Trophoblast cell (in vitro differentiated cells and primary cell): Measurements from ENCODE around the gene TCOF1.

Source experiments
- DNase-seq, 2 donors: peaks; one replicate each; pipeline ENCODE4 v3.0.0-alpha.2; 2016
- H2AFZ ChIP-seq: 2 replicates; pipeline ENCODE4 v1.6.1; 2013; ENCODE audit warnings: low read length, moderate library complexity, mild to moderate bottlenecking; ENCODE audit not compliant: insufficient read depth, poor library complexity
- H2AK5ac ChIP-seq: 2 replicates; pipeline ENCODE4 v1.6.1; 2013; ENCODE audit warnings: mild to moderate bottlenecking, low read length
- H2BK120ac ChIP-seq: 2 replicates; pipeline ENCODE4 v1.6.1; 2013; ENCODE audit warnings: low read length, mild to moderate bottlenecking, moderate library complexity; ENCODE audit not compliant: insufficient read depth, poor library complexity
- H2BK12ac ChIP-seq: 2 replicates; pipeline ENCODE4 v1.6.1; 2013; ENCODE audit warnings: mild to moderate bottlenecking, low read length, moderate library complexity
- H2BK5ac ChIP-seq: 2 replicates; pipeline ENCODE4 v1.6.1; 2013; ENCODE audit warnings: low read length, low read depth, moderate library complexity, mild to moderate bottlenecking; ENCODE audit not compliant: poor library complexity
- H3K14ac ChIP-seq: 2 replicates; pipeline ENCODE4 v1.6.1; 2013; ENCODE audit warnings: mild to moderate bottlenecking, low read length
- H3K18ac ChIP-seq: 2 replicates; pipeline ENCODE4 v1.6.1; 2013; ENCODE audit warnings: mild to moderate bottlenecking, low read length
- H3K23ac ChIP-seq: 2 replicates; pipeline ENCODE4 v1.6.1; 2013; ENCODE audit warnings: low read length
- H3K27ac ChIP-seq: 2 replicates; pipeline ENCODE4 v1.5.1; 2013; ENCODE audit warnings: low read depth, mild to moderate bottlenecking, inconsistent platforms, low read length, moderate library complexity
- H3K27me3 ChIP-seq: 2 replicates; pipeline ENCODE4 v1.6.1; 2013; ENCODE audit warnings: inconsistent platforms, mild to moderate bottlenecking, low read length, moderate library complexity; ENCODE audit not compliant: insufficient read depth
- H3K36me3 ChIP-seq, 2 experiments: 1 replicate in 1 of 2; 2 replicates in 1 of 2; pipeline ENCODE4 v1.6.1; 2013; ENCODE audit warnings: low read length in 2 of 2, mild to moderate bottlenecking in 2 of 2, moderate library complexity in 1 of 2; ENCODE audit not compliant: insufficient read depth in 2 of 2, control insufficient read depth in 1 of 2
- H3K4ac ChIP-seq: 2 replicates; pipeline ENCODE4 v1.6.1; 2013; ENCODE audit warnings: low read depth, mild to moderate bottlenecking, low read length, moderate library complexity
- H3K4me1 ChIP-seq, 2 experiments: 1 replicate in 1 of 2; 2 replicates in 1 of 2; pipeline ENCODE4 v1.6.1; 2013; ENCODE audit warnings: low read length in 2 of 2, mild to moderate bottlenecking in 2 of 2, moderate library complexity in 1 of 2; ENCODE audit not compliant: insufficient read depth in 2 of 2, control insufficient read depth in 1 of 2
- H3K4me2 ChIP-seq: 2 replicates; pipeline ENCODE4 v1.6.1; 2013; ENCODE audit warnings: inconsistent platforms, mild to moderate bottlenecking, low read length, moderate library complexity
- H3K4me3 ChIP-seq: 2 replicates; pipeline ENCODE4 v1.5.1; 2013; ENCODE audit warnings: mild to moderate bottlenecking, low read depth, low read length, inconsistent platforms
- H3K79me1 ChIP-seq: one replicate; pipeline ENCODE4 v1.6.1; 2013; ENCODE audit warnings: low read length
- H3K79me2 ChIP-seq: 2 replicates; pipeline ENCODE4 v1.6.1; 2013; ENCODE audit warnings: low read length, mild to moderate bottlenecking; ENCODE audit not compliant: control insufficient read depth, insufficient read depth, poor library complexity
- H3K9ac ChIP-seq: 2 replicates; pipeline ENCODE4 v1.6.1; 2013; ENCODE audit warnings: mild to moderate bottlenecking, low read length
- H3K9me3 ChIP-seq: 2 replicates; pipeline ENCODE4 v1.6.1; 2013; ENCODE audit warnings: low read depth, mild to moderate bottlenecking, control low read depth, inconsistent platforms, low read length; ENCODE audit not compliant: insufficient read depth
- H4K12ac ChIP-seq: 2 replicates; pipeline ENCODE4 v1.6.1; 2013; ENCODE audit warnings: low read depth, mild to moderate bottlenecking, low read length, moderate library complexity
- H4K8ac ChIP-seq: 2 replicates; pipeline ENCODE4 v1.6.1; 2013; ENCODE audit warnings: low read depth, mild to moderate bottlenecking, low read length, moderate library complexity
- H4K91ac ChIP-seq: one replicate; pipeline ENCODE4 v1.6.1; 2013; ENCODE audit warnings: low read depth, mild to moderate bottlenecking, low read length, moderate library complexity
- WGBS: extraction: QIAGEN DNeasy Blood & Tissue Kit; methylation state at CpG from one replicate; pipeline ENCODE4 v1.1.7; 2013; ENCODE audit warnings: missing lambda C conversion rate; ENCODE audit not compliant: insufficient read length, insufficient coverage; ENCODE audit errors: extremely low coverage; 5-methylcytosine and 5-hydroxymethylcytosine counted together

Gene TCOF1

GRCh38 chr5:150411245-150411979 lies 53.9 kb downstream of the TCOF1 start:
- WGBS = no CpG with 5 or more reads among the region's 5 CpGs
- Histone ChIP-seq H4K12ac (no peak overlapping the region), H3K4me2 (no peak overlapping the region), H2BK12ac (no peak overlapping the region), H3K36me3 (no peaks in the 10 kb centered on the region), H4K91ac (no peak overlapping the region), H3K9ac (no peak overlapping the region), H2BK5ac (no peak overlapping the region), H2BK120ac (no peak overlapping the region), H3K79me1 (peaks cover 3% of the 10 kb centered on the region), H3K27me3 (no peaks in the 10 kb centered on the region), H3K79me2 (no peaks in the 10 kb centered on the region), H3K27ac (no peak overlapping the region), H2AFZ (no peak overlapping the region), H2AK5ac (no peak overlapping the region), H3K4ac (no peak overlapping the region), H3K9me3 (no peaks in the 10 kb centered on the region), H3K4me3 (no peak overlapping the region), H3K18ac (no peak overlapping the region), H3K4me1 (peaks cover 7 to 11% of the 10 kb centered on the region in 2 experiments), H4K8ac (no peak overlapping the region), H3K14ac (no peak overlapping the region), H3K23ac (no peak overlapping the region)
- DNase-seq = no peak

GRCh38 chr5:150412319-150413175 lies 55.0 kb downstream of the TCOF1 start, which contains the start of gene CD74:
Gene CD74, minus strand, starts transcription at chr5:150412910. Its CDS starts 161 bp downstream, at chr5:150412749.
- Histone ChIP-seq H3K9ac (no peak within 1 kb of the TSS), H2BK12ac (peak within 1 kb of the TSS; percentile 12), H2AK5ac (peak within 1 kb of the TSS; percentile 2), H3K79me2 (no peaks in the 10 kb centered on the region), H4K91ac (no peak within 1 kb of the TSS), H2AFZ (peak within 1 kb of the TSS; percentile 23), H3K4ac (no peak within 1 kb of the TSS), H3K27me3 (no peaks in the 10 kb centered on the region), H3K23ac (no peak within 1 kb of the TSS), H3K18ac (no peak within 1 kb of the TSS), H4K12ac (peak within 1 kb of the TSS; percentile 17), H3K4me3 (no peak within 1 kb of the TSS), H2BK120ac (peak within 1 kb of the TSS; percentile 30), H3K4me2 (peak within 1 kb of the TSS; percentile 57), H4K8ac (no peak within 1 kb of the TSS), H3K36me3 (no peaks in the 10 kb centered on the region), H3K4me1 (peaks cover 7 to 11% of the 10 kb centered on the region in 2 experiments), H3K14ac (no peak within 1 kb of the TSS), H3K79me1 (peaks cover 3% of the 10 kb centered on the region), H2BK5ac (no peak within 1 kb of the TSS), H3K27ac (peak within 1 kb of the TSS; percentile 2), H3K9me3 (no peaks in the 10 kb centered on the region)
- no CpG with 5 or more reads among the region's 20 CpGs for WGBS
- peak; percentile 42 to 50 for DNase-seq

GRCh38 chr5:150413176-150413901 lies 55.8 kb downstream of the TCOF1 start:
- no peaks in the 10 kb centered on the region for H3K9me3 ChIP-seq
- no peak overlapping the region for H3K18ac ChIP-seq
- H2BK5ac ChIP-seq = no peak overlapping the region
- peaks cover 3% of the 10 kb centered on the region for H3K79me1 ChIP-seq
- no peak for DNase-seq
- H2AK5ac ChIP-seq = peak overlapping the region; percentile 2
- H3K27me3 ChIP-seq = no peaks in the 10 kb centered on the region
- H3K36me3 ChIP-seq = no peaks in the 10 kb centered on the region
- H3K4me2 ChIP-seq = peak overlapping the region; percentile 57
- no CpG with 5 or more reads among the region's 12 CpGs for WGBS
- H3K4me3 ChIP-seq = no peak overlapping the region
- H3K27ac ChIP-seq = no peak overlapping the region
- H2BK120ac ChIP-seq = no peak overlapping the region
- no peak overlapping the region for H3K9ac ChIP-seq
- peaks cover 7 to 11% of the 10 kb centered on the region in 2 experiments for H3K4me1 ChIP-seq
- no peak overlapping the region for H3K14ac ChIP-seq
- no peak overlapping the region for H4K8ac ChIP-seq
- no peak overlapping the region for H3K4ac ChIP-seq
- H2BK12ac ChIP-seq = no peak overlapping the region
- H4K91ac ChIP-seq = no peak overlapping the region
- peak overlapping the region; percentile 23 for H2AFZ ChIP-seq
- H3K79me2 ChIP-seq = no peaks in the 10 kb centered on the region
- no peak overlapping the region for H3K23ac ChIP-seq
- H4K12ac ChIP-seq = no peak overlapping the region
